Measurements from ENCODE around the gene LYPLAL1. TPM values are rescaled to one million over a fixed set of nuclear protein-coding genes. Genes with fewer than 3 reads are reported as not detected.

The LYPLAL1 gene
- total and polyA plus RNA-seq, 2 of the 8 experiments (the other 6 are each of a cell fraction or from before 2014, with no cell fraction given): 6.3 to 23.8 TPM

DNA sequence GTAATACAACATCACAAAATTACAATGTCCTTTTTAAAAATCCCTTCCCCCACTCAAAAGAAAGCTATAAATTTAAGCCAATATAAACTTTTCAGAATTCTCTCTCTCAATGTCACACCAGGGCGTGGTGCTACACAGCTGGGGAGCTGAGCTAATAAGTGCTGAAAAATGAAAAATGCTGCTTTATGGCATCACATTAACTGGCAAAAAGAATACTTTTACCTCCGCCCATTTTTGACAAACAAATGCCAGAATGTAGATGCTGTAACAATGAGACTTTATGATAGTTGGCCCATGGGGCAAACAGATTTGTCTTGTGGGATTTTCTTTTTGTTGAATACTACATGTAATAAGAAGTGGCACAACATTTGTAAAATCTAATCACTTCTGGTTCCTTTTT is 12.7 kb upstream of the LYPLAL1 start:
- H2BK120ac ChIP-seq (replicated peaks; ENCODE audit: low read depth, low read length): no peak overlapping the region
- no peak overlapping the region for H2BK15ac ChIP-seq (ENCODE audit: low read length)
- H3K4ac ChIP-seq (replicated peaks; ENCODE audit: insufficient read length, low read depth, low read length): no peak overlapping the region
- H2AFZ ChIP-seq (ENCODE audit: low read length): no peak overlapping the region
- H3K14ac ChIP-seq (ENCODE audit: insufficient read length): no peak overlapping the region
- FAIRE-seq: no peak
- ChIA-PET CTCF (ENCODE audit: partially characterized antibody) (interaction anchor here (0.7 to 1.2 kb wide), 4 partner anchors 10 to 822 kb away, joined by 3 to 4 read pairs (median 4); no protein-coding TSS in a partner anchor), POLR2A (ENCODE audit: partially characterized antibody) (interaction anchor here (1.2 kb wide), 1 partner anchor 8 kb away, joined by 3 read pairs; no protein-coding TSS in a partner anchor)
- DNase-seq (ENCODE audit: low read depth in 1 of 2, low spot score in 2 of 2): no peak
- H2BK20ac ChIP-seq (ENCODE audit: low read length): no peak overlapping the region
- H3K36me3 ChIP-seq (ENCODE audit: control insufficient read depth in 2 of 4, insufficient read depth in 4 of 4, low read length in 3 of 4): no peaks in the 10 kb centered on the region
- no peak overlapping the region for H2AK5ac ChIP-seq (ENCODE audit: low read depth, low read length)
- H3K9ac ChIP-seq (replicated peaks in 1 of 4; ENCODE audit: extremely low read depth in 1 of 4, low read depth in 3 of 4, low read length in 3 of 4): no peak overlapping the region
- H4K20me1 ChIP-seq (replicated peaks in 1 of 2; ENCODE audit: control insufficient read depth in 1 of 2, insufficient read depth in 2 of 2, low read length in 2 of 2): no peaks in the 10 kb centered on the region
- 87% methylated on average over 2 of the region's 2 CpGs; no CpG with 5 or more reads in 1 of the 2 experiments for WGBS, 2 experiments (ENCODE audit: extremely low coverage in 1 of 2, insufficient coverage in 1 of 2, insufficient read length in 1 of 2, insufficient replicate concordance in 2 of 2, low coverage in 1 of 2, low lambda C conversion rate in 2 of 2, missing lambda C conversion rate in 1 of 2)
- H3K23me2 ChIP-seq (ENCODE audit: low read depth, low read length): no peaks in the 10 kb centered on the region
- H4K91ac ChIP-seq (replicated peaks; ENCODE audit: insufficient read length, low read length): no peak overlapping the region
- TF ChIP-seq RFX5 (IDR thresholded peaks at IDR 0.05; ENCODE audit: borderline replicate concordance, low read depth, low read length) (no peak), CHD2 (IDR thresholded peaks at IDR 0.05; ENCODE audit: low read length) (no peak), CBX5 (IDR thresholded peaks at IDR 0.05; ENCODE audit: low read depth, low read length) (no peak)
- H3K4me3 ChIP-seq (ENCODE audit: extremely low read depth in 1 of 4, insufficient read depth in 2 of 4, low read depth in 3 of 4, low read length in 4 of 4): no peak overlapping the region
- no peak overlapping the region for H4K8ac ChIP-seq (ENCODE audit: extremely low read depth, insufficient read depth, low read length)
- no peaks in the 10 kb centered on the region for H3K9me3 ChIP-seq (ENCODE audit: insufficient read depth in 2 of 2, low read depth in 1 of 2, low read length in 1 of 2)
- H2BK5ac ChIP-seq (ENCODE audit: low read depth, low read length): no peak overlapping the region
- H4K5ac ChIP-seq (ENCODE audit: insufficient read length, low read depth, low read length): no peak overlapping the region
- no peaks in the 10 kb centered on the region for H3K79me1 ChIP-seq (ENCODE audit: low read depth, low read length)
- H3K79me2 ChIP-seq (ENCODE audit: control insufficient read depth in 1 of 2, insufficient read depth in 2 of 2, low read length in 2 of 2): no peaks in the 10 kb centered on the region
- H3K4me2 ChIP-seq (ENCODE audit: insufficient read depth in 1 of 2, low read depth in 2 of 2, low read length in 2 of 2): no peak overlapping the region
- H3K56ac ChIP-seq (replicated peaks; ENCODE audit: insufficient read length, low read depth, low read length): no peak overlapping the region
- H3K27ac ChIP-seq (ENCODE audit: low read depth, low read length): no peak overlapping the region
- no peaks in the 10 kb centered on the region for H3K27me3 ChIP-seq (replicated peaks in 1 of 4; ENCODE audit: control insufficient read depth in 3 of 4, extremely low read depth in 1 of 4, insufficient read depth in 3 of 4, low read length in 3 of 4)
- no peak overlapping the region for H2BK12ac ChIP-seq (ENCODE audit: low read depth, low read length)
- H3K4me1 ChIP-seq (replicated peaks in 1 of 4; ENCODE audit: control insufficient read depth in 3 of 4, insufficient read depth in 4 of 4, low read length in 3 of 4): no peaks in the 10 kb centered on the region
- H3K23ac ChIP-seq (ENCODE audit: insufficient read length): no peak overlapping the region
- no peak overlapping the region for H3K18ac ChIP-seq (ENCODE audit: extremely low read depth, low read length)

Measured in H1 (cell line).